Measurements from ENCODE around the gene SLC24A3. TPM values are rescaled to one million over a fixed set of nuclear protein-coding genes. Genes with fewer than 3 reads are reported as not detected.
"Not testable (repeated sequence)": the region's sequence is repeated elsewhere in the genome, so short reads cannot be mapped to it uniquely, and the experiment has no call there.

Gene SLC24A3
- total RNA-seq, 1 experiment from 2014 or later: 0.04 TPM

DNA sequence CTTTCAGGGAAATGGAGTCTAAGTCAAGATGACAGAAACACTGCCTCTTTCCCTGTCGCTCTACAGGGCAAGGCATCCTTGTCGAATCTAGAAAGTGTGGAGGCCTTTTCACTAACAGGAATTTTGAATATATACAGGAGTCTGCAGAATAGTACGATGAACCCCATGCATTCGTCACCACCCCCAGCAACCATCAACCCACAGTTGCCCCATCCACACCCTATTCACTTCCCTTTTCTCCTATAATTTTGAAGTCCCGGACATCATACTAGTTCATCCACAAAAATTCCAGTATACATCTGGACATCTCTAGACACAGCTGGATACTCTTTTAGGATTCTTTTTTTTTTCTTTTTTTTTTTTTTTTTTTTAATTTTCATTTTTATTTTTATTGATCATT is 464.9 kb downstream of the SLC24A3 start:
- DNase-seq (ENCODE audit: low spot score): no peak

GRCh38 chr20:19678591-19678990 is 466.1 kb downstream of the SLC24A3 start:
- not testable (repeated sequence) for DNase-seq (ENCODE audit: low spot score)

DNA sequence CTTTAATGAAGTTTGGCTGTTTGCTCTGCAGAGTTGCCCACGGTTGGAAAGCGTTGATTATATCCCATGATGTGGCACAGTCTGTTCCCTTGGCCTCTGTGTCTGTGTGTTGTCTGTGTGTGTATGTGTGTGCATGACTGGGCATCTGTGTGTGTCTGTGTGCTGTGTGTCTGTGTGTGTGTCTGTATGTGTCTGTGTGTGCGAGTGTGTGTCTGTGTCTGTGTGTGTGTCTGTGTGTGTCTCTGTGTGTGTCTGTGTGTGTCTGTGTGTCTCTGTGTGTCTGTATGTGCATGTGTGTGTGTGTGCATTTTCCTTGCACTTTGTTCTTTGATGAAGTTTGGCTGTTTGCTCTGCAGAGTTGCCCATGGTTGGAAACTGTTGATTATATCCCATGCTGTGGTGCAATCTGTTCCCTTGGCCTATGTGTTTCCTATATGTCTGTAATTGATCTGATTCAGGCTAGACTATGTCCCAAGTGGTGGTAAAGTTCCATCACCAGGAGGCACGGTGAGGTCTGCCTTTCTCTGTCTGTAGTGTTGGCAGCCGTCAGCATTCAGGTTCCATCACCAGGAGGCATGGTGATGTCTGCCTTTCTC is 467.6 kb downstream of the SLC24A3 start:
- DNase-seq (ENCODE audit: low spot score): no peak

GRCh38 chr20:19682249-19682648 is 469.8 kb downstream of the SLC24A3 start:
- DNase-seq (ENCODE audit: low spot score): no peak

GRCh38 chr20:19683188-19683587 is 470.7 kb downstream of the SLC24A3 start:
- no peak for DNase-seq (ENCODE audit: low spot score)

- DNase-seq (ENCODE audit: low spot score): no peak
Observed at GRCh38 chr20:19683822-19684221, 471.4 kb downstream of the SLC24A3 start.

- peak; percentile 66 for DNase-seq (ENCODE audit: low spot score)
Observed at GRCh38 chr20:19688031-19688806, 475.8 kb downstream of the SLC24A3 start.

- DNase-seq (ENCODE audit: low spot score): no peak
Observed at GRCh38 chr20:19690462-19690861, 478.0 kb downstream of the SLC24A3 start.

GRCh38 chr20:19691125-19691524 is 478.7 kb downstream of the SLC24A3 start:
- no peak for DNase-seq (ENCODE audit: low spot score)

DNA sequence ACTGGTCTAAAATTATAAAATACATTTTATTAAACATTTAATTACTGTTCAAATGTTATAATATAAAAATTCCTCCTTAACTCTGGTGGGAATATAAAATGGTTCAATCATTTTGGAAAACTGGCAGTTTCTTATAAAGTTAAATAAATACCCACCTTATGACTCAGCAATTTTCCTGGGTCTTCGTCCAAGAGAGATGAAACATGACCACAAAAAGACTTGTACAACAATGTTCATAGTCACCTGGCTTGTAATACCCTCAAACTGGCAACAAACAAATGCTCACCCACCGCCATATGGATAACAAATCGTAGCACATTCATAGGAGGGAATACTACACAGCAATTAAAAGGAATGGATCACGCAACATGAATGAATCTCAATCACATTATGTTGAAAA is 479.7 kb downstream of the SLC24A3 start:
- DNase-seq (ENCODE audit: low spot score): no peak

DNA sequence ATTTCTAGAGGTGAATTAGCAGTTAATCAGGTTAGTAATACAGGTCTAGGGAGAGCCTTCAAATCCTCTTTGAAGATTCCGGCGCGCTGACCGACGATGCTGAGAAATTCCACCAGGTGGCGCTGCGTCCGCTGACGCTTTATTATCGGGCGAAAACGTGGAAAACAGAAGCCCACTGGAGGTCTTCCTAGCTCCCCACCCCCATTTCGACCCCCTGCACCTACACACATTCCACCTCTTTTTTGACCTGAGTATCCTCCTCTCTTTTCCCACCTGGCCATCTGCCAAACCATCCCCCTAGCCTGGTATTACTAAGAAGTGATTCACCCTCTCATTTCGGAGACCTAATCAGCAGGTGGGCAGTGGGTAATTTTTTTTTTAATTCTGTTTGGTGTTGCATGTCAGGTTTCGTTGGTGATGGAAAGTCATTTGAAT is 480.3 kb downstream of the SLC24A3 start:
- DNase-seq (ENCODE audit: low spot score): no peak

GRCh38 chr20:19693508-19693907 is 481.1 kb downstream of the SLC24A3 start:
- no peak for DNase-seq (ENCODE audit: low spot score)

DNA sequence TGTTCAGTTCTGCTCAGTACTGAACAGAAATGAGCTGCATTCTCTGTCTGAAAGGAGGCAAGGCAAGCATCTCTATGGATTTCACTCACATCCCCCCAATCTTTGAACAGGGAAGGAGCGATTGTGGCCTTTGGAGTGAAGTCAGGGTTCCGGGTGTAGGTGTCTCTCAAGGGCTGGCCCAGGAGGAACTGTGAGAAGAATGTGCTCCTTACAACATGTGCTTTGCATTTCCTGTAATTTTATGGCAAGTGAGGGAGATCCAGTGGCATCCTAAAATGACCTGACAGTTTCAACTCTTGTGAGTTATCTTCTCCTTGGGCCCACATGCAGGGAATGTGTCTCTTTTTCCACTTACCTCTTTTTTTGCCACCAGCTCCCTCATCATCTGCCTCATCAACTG is 482.6 kb downstream of the SLC24A3 start:
- no peak for DNase-seq (ENCODE audit: low spot score)

DNA sequence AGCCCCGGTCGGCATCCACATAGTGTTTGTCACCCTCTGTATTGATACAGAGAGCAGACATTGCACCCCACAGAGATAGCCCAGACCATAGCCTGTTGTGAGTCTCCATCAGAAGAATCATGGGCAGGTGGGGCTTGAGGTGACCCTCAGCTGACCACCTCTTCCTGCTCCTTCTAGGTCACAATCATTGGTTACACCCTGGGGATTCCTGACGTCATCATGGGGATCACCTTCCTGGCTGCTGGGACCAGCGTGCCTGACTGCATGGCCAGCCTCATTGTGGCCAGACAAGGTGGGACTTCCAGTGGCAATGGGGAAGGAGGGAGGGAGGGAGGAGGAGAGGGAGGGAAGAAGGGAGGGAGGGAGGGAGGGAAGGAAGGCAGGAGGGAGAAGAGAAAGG is 484.2 kb downstream of the SLC24A3 start:
- no peak for DNase-seq (ENCODE audit: low spot score)

GRCh38 chr20:19697415-19697814 is 485.0 kb downstream of the SLC24A3 start:
- no peak for DNase-seq (ENCODE audit: low spot score)

GRCh38 chr20:19699180-19699971 is 486.9 kb downstream of the SLC24A3 start:
- peak; percentile 70 for DNase-seq (ENCODE audit: low spot score)

DNA sequence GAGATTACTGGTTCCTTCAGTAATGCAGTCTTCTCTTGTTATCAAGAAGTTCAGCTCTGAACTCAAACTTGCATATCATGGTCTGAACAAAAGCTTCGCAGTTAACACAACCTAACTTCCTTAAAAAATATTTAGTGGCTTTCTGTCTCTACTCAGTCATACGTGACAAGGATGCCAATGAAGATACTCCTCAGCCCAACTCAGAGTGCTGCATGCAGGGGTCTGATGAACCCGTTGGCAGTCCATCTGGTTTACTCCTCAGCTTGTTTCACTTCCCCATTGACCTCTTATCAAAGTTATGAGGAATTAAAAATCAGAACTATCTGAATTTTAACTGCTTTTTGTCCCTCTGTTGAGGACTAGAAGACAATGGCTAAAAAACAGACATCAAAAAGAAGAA is 489.0 kb downstream of the SLC24A3 start:
- DNase-seq (ENCODE audit: low spot score): no peak

- no peak for DNase-seq (ENCODE audit: low spot score)
Observed at GRCh38 chr20:19706463-19706862, 494.0 kb downstream of the SLC24A3 start.

DNA sequence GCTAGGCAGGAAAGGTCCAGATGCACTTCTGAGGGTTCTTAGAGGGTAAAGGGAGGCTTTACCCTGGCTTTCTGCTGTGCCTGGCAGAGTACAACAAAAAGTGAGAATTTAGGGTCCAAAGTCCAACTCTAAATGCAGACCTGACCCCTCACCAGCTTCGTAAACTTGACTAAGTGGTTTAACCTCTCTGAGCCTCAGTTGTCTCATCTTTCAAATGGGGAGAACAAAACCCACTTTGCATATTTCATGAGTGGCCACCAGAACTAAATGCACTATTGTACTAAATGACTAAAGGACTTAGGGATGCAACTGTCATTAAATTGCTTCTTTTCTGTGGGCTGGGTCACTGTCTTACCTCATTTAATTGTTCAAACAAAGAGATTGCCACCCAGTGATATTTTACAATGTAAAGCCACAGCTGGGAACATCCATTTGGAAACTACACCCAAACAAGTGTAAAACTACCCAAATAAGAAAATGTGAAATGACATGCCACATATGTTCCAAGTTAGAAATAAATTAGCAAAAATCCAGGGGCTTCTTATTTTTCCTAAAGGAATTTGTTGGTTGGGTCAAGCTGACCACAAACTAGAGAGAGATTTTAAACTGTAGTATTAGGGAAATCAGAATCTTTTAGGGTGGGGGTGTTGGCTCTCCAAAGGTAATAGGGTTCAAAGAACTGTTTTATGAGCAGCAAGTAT is 497.3 kb downstream of the SLC24A3 start:
- DNase-seq (ENCODE audit: low spot score): no peak

DNA sequence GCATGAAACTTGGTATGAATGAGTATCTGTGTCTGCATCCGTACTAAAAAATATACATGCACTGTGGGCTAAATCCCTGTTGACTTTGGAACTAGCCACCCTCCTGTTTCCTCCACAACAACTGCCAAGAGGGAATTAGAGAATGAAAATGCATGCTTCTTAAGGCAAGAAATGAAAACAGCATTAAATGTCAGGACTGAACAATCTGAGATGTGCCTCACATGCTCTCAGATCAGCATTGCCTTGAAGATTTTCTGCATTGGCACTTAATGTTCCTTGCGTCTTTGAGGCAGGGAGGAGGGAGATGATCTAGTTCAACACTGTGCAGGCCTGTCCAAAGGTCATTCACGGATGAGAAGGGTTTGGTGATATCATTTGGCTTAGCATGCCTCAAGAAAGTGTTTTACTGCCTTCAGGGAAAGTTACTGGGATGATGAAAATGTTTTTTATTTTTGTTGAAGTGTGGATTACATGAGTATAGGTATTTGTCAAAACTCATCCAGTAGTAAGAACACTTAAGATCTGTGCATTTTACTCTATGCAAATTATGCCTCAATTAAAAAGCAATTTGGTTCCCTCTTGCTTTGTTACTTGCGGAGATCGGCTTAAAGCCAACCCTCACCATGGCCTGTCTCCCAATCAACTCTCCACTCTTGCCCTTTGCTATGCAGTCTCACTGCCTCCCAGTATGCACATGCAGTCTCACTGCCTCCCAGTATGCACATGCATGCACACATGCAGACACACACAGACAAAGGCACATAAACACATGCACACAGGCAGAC is 498.1 kb downstream of the SLC24A3 start:
- DNase-seq (ENCODE audit: low spot score): no peak

DNA sequence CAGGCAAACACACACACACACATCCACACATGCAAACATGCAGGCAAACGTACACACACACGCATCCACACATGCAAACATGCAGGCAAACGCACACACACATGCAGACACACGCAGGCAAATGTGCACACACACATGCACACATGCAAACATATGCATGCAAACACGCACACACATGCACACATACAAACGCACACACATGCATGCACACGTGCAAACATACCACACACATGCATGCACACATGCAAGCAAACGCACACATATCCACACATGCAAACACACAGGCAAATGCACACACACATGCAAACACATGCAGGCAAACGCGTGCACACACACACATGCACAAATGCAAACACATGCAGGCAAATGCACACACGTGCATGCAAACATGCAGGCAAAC is 498.7 kb downstream of the SLC24A3 start:
- DNase-seq (ENCODE audit: low spot score): no peak
